ENCODE data around the gene OTOGL. TPM values are rescaled to one million over a fixed set of nuclear protein-coding genes. Genes with fewer than 3 reads are reported as not detected.
"Not testable (repeated sequence)": the region's sequence is repeated elsewhere in the genome, so short reads cannot be mapped to it uniquely, and the experiment has no call there.

The OTOGL gene
- polyA plus RNA-seq, 1 donor = 0.22 TPM

GRCh38 chr12:80199931-80200330 lies 100.6 kb downstream of the OTOGL start:
- no peaks in the 10 kb centered on the region for H3K4me1 ChIP-seq (ENCODE audit: control insufficient read depth, insufficient read depth, low read length)
- DNase-seq = no peak
- H3K9me3 ChIP-seq (ENCODE audit: control insufficient read depth, low read depth, low read length) = no peaks in the 10 kb centered on the region
- no peak overlapping the region for H3K4me3 ChIP-seq (ENCODE audit: low read length)
- no peaks in the 10 kb centered on the region for H3K36me3 ChIP-seq (ENCODE audit: control insufficient read depth, insufficient read depth, low read length)
- no peak overlapping the region for H3K27ac ChIP-seq (ENCODE audit: low read length)
- no peaks in the 10 kb centered on the region for H3K27me3 ChIP-seq (ENCODE audit: control insufficient read depth, insufficient read depth, low read length)

GRCh38 chr12:80200414-80200813 lies 101.1 kb downstream of the OTOGL start:
- DNase-seq = no peak
- WGBS (ENCODE audit: insufficient coverage, low lambda C conversion rate) = no CpG with 5 or more reads among the region's 1 CpG
- Histone ChIP-seq H3K27ac (ENCODE audit: low read length) (no peak overlapping the region), H3K4me3 (ENCODE audit: low read length) (no peak overlapping the region), H3K27me3 (ENCODE audit: control insufficient read depth, insufficient read depth, low read length) (no peaks in the 10 kb centered on the region), H3K36me3 (ENCODE audit: control insufficient read depth, insufficient read depth, low read length) (no peaks in the 10 kb centered on the region), H3K9me3 (ENCODE audit: control insufficient read depth, low read depth, low read length) (no peaks in the 10 kb centered on the region), H3K4me1 (ENCODE audit: control insufficient read depth, insufficient read depth, low read length) (no peaks in the 10 kb centered on the region)

GRCh38 chr12:80201908-80202307 lies 102.6 kb downstream of the OTOGL start:
- no peak overlapping the region for H3K27ac ChIP-seq (ENCODE audit: low read length)
- H3K4me1 ChIP-seq (ENCODE audit: control insufficient read depth, insufficient read depth, low read length) = no peaks in the 10 kb centered on the region
- H3K4me3 ChIP-seq (ENCODE audit: low read length) = no peak overlapping the region
- no peaks in the 10 kb centered on the region for H3K36me3 ChIP-seq (ENCODE audit: control insufficient read depth, insufficient read depth, low read length)
- no peaks in the 10 kb centered on the region for H3K27me3 ChIP-seq (ENCODE audit: control insufficient read depth, insufficient read depth, low read length)
- no peak for DNase-seq
- no peaks in the 10 kb centered on the region for H3K9me3 ChIP-seq (ENCODE audit: control insufficient read depth, low read depth, low read length)
- no CpG with 5 or more reads among the region's 2 CpGs for WGBS (ENCODE audit: insufficient coverage, low lambda C conversion rate)

GRCh38 chr12:80205960-80206359 lies 106.6 kb downstream of the OTOGL start:
- Histone ChIP-seq H3K9me3 (ENCODE audit: control insufficient read depth, low read depth, low read length) (no peaks in the 10 kb centered on the region), H3K36me3 (ENCODE audit: control insufficient read depth, insufficient read depth, low read length) (no peaks in the 10 kb centered on the region), H3K4me1 (ENCODE audit: control insufficient read depth, insufficient read depth, low read length) (no peaks in the 10 kb centered on the region), H3K27me3 (ENCODE audit: control insufficient read depth, insufficient read depth, low read length) (no peaks in the 10 kb centered on the region), H3K27ac (ENCODE audit: low read length) (no peak overlapping the region), H3K4me3 (ENCODE audit: low read length) (no peak overlapping the region)
- 78% methylated on average over 1 of the region's 1 CpG for WGBS (ENCODE audit: insufficient coverage, low lambda C conversion rate)
- DNase-seq = no peak

- Histone ChIP-seq H3K9me3 (ENCODE audit: control insufficient read depth, low read depth, low read length) (no peaks in the 10 kb centered on the region), H3K4me3 (ENCODE audit: low read length) (no peak overlapping the region), H3K27ac (ENCODE audit: low read length) (no peak overlapping the region), H3K4me1 (ENCODE audit: control insufficient read depth, insufficient read depth, low read length) (no peaks in the 10 kb centered on the region), H3K36me3 (ENCODE audit: control insufficient read depth, insufficient read depth, low read length) (no peaks in the 10 kb centered on the region), H3K27me3 (ENCODE audit: control insufficient read depth, insufficient read depth, low read length) (no peaks in the 10 kb centered on the region)
- DNase-seq = no peak
- 40% methylated on average over 1 of the region's 1 CpG for WGBS (ENCODE audit: insufficient coverage, low lambda C conversion rate)
These were observed 108.7 kb downstream of the OTOGL start for GRCh38 chr12:80208071-80208470.

- H3K27ac ChIP-seq (ENCODE audit: low read length) = no peak overlapping the region
- H3K36me3 ChIP-seq (ENCODE audit: control insufficient read depth, insufficient read depth, low read length) = no peaks in the 10 kb centered on the region
- WGBS (ENCODE audit: insufficient coverage, low lambda C conversion rate) = no CpG with 5 or more reads among the region's 2 CpGs
- no peaks in the 10 kb centered on the region for H3K27me3 ChIP-seq (ENCODE audit: control insufficient read depth, insufficient read depth, low read length)
- no peaks in the 10 kb centered on the region for H3K9me3 ChIP-seq (ENCODE audit: control insufficient read depth, low read depth, low read length)
- no peaks in the 10 kb centered on the region for H3K4me1 ChIP-seq (ENCODE audit: control insufficient read depth, insufficient read depth, low read length)
- no peak for DNase-seq
- no peak overlapping the region for H3K4me3 ChIP-seq (ENCODE audit: low read length)
These were observed 112.3 kb downstream of the OTOGL start for GRCh38 chr12:80211671-80212070.

- WGBS (ENCODE audit: insufficient coverage, low lambda C conversion rate) = no CpG with 5 or more reads among the region's 4 CpGs
- no peak for DNase-seq
- H3K4me1 ChIP-seq (ENCODE audit: control insufficient read depth, insufficient read depth, low read length) = no peaks in the 10 kb centered on the region
- H3K27ac ChIP-seq (ENCODE audit: low read length) = no peak overlapping the region
- no peaks in the 10 kb centered on the region for H3K36me3 ChIP-seq (ENCODE audit: control insufficient read depth, insufficient read depth, low read length)
- no peaks in the 10 kb centered on the region for H3K27me3 ChIP-seq (ENCODE audit: control insufficient read depth, insufficient read depth, low read length)
- no peaks in the 10 kb centered on the region for H3K9me3 ChIP-seq (ENCODE audit: control insufficient read depth, low read depth, low read length)
- no peak overlapping the region for H3K4me3 ChIP-seq (ENCODE audit: low read length)
These were observed 113.8 kb downstream of the OTOGL start for GRCh38 chr12:80212938-80213645.

GRCh38 chr12:80213871-80214270 lies 114.5 kb downstream of the OTOGL start:
- WGBS (ENCODE audit: insufficient coverage, low lambda C conversion rate) = 67% methylated on average over 2 of the region's 3 CpGs

GRCh38 chr12:80217011-80217535 lies 117.7 kb downstream of the OTOGL start:
- DNase-seq = peak in 1 of 2 donors; percentile 9
- H3K9me3 ChIP-seq (ENCODE audit: control insufficient read depth, low read depth, low read length) = no peaks in the 10 kb centered on the region
- no peak overlapping the region for H3K4me3 ChIP-seq (ENCODE audit: low read length)
- H3K27me3 ChIP-seq (ENCODE audit: control insufficient read depth, insufficient read depth, low read length) = no peaks in the 10 kb centered on the region
- WGBS (ENCODE audit: insufficient coverage, low lambda C conversion rate) = no CpG with 5 or more reads among the region's 5 CpGs
- H3K27ac ChIP-seq (ENCODE audit: low read length) = no peak overlapping the region
- H3K36me3 ChIP-seq (ENCODE audit: control insufficient read depth, insufficient read depth, low read length) = no peaks in the 10 kb centered on the region
- peaks cover 4% of the 10 kb centered on the region for H3K4me1 ChIP-seq (ENCODE audit: control insufficient read depth, insufficient read depth, low read length)

More at GRCh38 chr12:80213871-80214270, 114.5 kb downstream of the OTOGL start:
- no peak overlapping the region for H3K27ac ChIP-seq (ENCODE audit: low read length)
- no peak for DNase-seq
- H3K4me1 ChIP-seq (ENCODE audit: control insufficient read depth, insufficient read depth, low read length) = no peaks in the 10 kb centered on the region
- H3K27me3 ChIP-seq (ENCODE audit: control insufficient read depth, insufficient read depth, low read length) = no peaks in the 10 kb centered on the region
- H3K4me3 ChIP-seq (ENCODE audit: low read length) = no peak overlapping the region
- no peaks in the 10 kb centered on the region for H3K9me3 ChIP-seq (ENCODE audit: control insufficient read depth, low read depth, low read length)
- H3K36me3 ChIP-seq (ENCODE audit: control insufficient read depth, insufficient read depth, low read length) = no peaks in the 10 kb centered on the region

- H3K36me3 ChIP-seq (ENCODE audit: control insufficient read depth, insufficient read depth, low read length); H3K9me3 ChIP-seq (ENCODE audit: control insufficient read depth, low read depth, low read length); H3K4me1 ChIP-seq (ENCODE audit: control insufficient read depth, insufficient read depth, low read length); H3K27me3 ChIP-seq (ENCODE audit: control insufficient read depth, insufficient read depth, low read length): not testable (repeated sequence)
- H3K4me3 ChIP-seq (ENCODE audit: low read length) = peak overlapping the region; percentile 14
- peak overlapping the region; percentile 69 for H3K27ac ChIP-seq (ENCODE audit: low read length)
- peak; percentile 26 to 76 for DNase-seq
- WGBS (ENCODE audit: insufficient coverage, low lambda C conversion rate) = no CpG with 5 or more reads among the region's 5 CpGs
These were observed 119.6 kb downstream of the OTOGL start for GRCh38 chr12:80218925-80219324.

GRCh38 chr12:80219345-80219744 lies 120.0 kb downstream of the OTOGL start:
- no CpG with 5 or more reads among the region's 2 CpGs for WGBS (ENCODE audit: insufficient coverage, low lambda C conversion rate)
- DNase-seq = peak; percentile 74 to 87
- peaks cover 4% of the 10 kb centered on the region for H3K4me1 ChIP-seq (ENCODE audit: control insufficient read depth, insufficient read depth, low read length)
- no peaks in the 10 kb centered on the region for H3K27me3 ChIP-seq (ENCODE audit: control insufficient read depth, insufficient read depth, low read length)
- no peaks in the 10 kb centered on the region for H3K9me3 ChIP-seq (ENCODE audit: control insufficient read depth, low read depth, low read length)
- H3K27ac ChIP-seq (ENCODE audit: low read length) = peak overlapping the region; percentile 69
- H3K4me3 ChIP-seq (ENCODE audit: low read length) = peak overlapping the region; percentile 14
- H3K36me3 ChIP-seq (ENCODE audit: control insufficient read depth, insufficient read depth, low read length) = no peaks in the 10 kb centered on the region
